Stimulated activated CD4-positive, alpha-beta T cell treated with anti-CD3 and anti-CD28 coated beads, TNF-alpha, amount 100 ng/mL, for 4 hours (primary cell): ENCODE results near the gene ARFGAP1.

Experiments
- DNase-seq, 3 experiments: peaks; one replicate each; pipeline ENCODE4 v3.0.0-alpha.2; 2020; ENCODE audit warnings: low read depth in 3 of 3

Gene ARFGAP1

GRCh38 chr20:63259734-63260460 lies 12.7 kb upstream of the ARFGAP1 start:
- DNase-seq, result no peak

DNA sequence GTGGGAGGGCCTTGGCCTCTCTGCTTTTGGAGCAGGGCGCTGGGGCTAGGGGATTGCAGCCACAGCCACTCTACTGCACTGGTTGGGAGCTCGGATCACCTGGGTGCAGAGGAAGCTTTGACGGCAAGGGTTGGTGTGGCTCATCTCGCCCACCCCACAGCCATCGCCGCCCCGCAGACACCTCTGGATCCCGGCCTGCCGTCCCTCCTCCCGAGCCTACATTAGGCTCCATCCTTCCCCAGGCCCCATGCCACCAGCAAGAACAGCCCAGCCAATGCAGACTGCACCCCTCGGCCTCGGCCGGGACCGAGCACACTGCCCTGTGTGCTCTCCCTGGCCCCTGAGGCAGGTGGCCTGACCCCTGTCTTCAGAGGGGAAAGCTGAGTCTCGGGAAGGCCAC lies 12.1 kb upstream of the ARFGAP1 start:
- no peak for DNase-seq

DNA sequence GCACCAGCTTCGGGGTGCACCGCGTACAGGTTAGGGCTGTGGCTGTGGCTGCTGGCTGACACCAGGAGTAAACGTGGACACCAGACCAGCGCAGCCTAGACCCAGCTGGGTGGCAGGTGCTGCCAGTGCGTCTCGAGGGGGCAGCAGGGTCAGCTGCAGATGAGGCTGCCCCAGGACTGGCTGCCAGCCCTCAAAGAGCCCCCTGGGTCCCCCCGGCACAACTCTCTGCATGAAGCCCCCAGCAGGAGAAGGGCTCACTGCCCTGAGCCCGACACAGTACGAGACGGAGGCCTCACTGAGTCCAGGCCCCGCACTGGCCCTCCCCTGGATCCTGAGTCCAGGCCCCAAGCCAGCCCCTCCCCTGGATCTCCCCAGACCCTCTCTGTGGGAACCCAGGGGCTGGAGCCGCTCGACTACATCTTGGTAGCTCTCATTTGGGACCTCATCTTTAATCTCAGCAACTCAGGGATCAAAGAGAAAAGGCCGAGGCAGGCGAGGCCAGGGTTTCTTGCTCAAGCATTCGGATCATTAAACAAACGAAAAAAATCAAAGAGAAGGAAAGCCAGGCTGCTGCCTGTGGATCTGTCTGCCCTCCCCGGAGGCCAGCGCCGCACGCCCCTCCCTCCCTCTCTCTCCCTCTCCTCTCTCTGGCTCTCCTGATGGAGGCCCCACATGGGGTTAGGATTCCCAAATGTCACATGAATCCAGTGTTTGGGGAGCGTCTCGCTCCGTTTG lies 11.4 kb upstream of the ARFGAP1 start:
- no peak for DNase-seq

- DNase-seq, result no peak
Observed at GRCh38 chr20:63261795-63262528, 10.7 kb upstream of the ARFGAP1 start.

GRCh38 chr20:63262836-63263235 lies 9.8 kb upstream of the ARFGAP1 start:
- DNase-seq, result no peak

GRCh38 chr20:63264000-63264399 lies 8.6 kb upstream of the ARFGAP1 start:
- no peak for DNase-seq

DNA sequence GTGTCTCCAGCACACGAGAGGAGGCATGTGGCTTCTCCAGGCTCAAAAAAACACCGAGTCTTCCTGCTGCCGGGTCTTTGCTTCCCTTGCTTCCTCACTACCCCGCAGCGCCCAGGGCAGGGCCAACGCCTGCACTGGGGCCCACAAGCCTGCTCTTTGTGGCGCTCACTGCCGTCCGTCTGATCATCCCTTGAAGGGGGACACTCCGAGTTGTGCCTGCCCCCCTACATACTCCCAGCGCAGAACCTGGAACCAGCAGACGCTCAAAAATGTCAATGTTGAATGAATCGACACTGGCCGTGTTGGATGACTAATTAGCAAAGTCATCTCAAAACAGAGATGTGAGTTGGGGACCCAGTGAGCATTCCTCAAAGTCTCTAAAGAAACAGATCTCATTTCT lies 8.1 kb upstream of the ARFGAP1 start:
- no peak for DNase-seq

- DNase-seq, result no peak
Observed at GRCh38 chr20:63265891-63266515, 6.6 kb upstream of the ARFGAP1 start.

DNA sequence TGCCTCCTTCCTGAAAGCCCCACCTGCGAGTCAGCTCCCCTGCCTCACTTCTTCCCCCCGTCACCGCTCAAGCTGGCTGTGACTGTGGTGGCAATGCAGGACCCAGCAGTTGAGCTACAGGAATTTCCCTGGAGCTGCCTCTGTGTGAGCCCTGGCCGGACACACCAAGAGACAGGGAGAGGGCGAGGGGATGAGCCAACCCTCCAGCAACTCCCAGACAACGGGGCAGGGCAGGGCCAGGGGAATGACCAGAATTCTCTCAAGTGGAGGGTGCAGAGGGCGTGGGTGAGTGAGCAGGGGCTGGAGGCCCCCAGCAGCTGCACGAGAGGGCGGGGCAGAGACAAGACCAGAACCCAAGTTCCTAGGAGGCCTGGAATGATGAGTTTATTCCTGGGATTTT lies 4.9 kb upstream of the ARFGAP1 start:
- DNase-seq, result no peak

DNA sequence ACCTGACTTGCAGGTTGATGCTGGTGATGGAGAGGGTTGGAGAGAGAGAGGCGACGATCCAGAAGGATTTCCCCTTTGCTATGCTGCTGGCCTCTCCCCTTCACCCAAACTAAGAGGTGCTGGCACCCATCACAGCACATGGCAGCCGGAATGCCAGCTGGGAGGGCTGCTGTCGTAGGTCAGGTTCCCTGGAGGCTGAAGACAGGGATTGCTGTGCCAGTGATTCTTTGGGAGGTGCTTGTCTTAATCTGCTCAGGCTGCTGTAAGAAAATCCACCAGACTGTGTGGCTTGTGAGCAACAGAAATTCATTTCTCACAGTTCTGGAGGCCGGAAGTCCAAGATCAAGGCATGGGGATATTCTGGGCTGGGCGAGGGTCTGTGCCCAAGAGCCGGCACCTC lies 4.4 kb upstream of the ARFGAP1 start:
- no peak for DNase-seq

DNA sequence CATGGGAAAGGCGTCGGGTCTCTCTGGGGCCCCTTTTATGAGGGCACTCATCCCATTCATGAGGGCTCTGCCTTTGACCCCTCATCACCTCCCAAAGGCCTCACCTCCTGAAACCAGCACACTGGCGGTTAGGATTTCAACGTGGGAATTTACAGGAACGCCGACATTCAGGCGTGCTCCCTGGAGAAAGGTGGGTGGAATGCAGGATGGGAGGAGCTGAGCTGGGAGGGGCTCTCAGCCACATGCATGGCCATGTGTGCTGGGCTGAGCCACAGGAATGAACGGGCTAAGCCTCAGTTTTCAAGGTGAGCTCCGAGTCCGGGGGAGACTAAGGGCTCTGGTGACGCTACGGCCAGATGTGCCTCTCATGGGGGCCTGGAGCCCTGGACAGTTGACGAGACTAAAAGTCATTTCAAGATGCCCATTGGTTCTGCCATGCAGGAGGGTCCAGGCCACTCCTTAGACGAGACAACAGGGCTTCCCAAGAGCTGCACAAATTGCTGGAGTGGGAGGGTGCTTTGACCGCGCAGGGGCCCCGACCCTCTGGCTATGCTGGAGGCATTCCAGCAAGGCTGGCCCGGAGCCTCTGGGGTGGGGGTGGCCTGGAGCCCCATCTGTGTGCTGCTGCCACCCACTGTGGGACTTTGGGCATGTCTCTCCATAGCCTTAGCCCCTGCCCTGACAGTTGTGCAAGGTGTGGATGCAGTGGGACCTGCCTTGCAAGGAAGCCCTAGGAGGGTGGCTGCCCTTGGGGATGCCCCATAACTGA lies 3.8 kb upstream of the ARFGAP1 start:
- DNase-seq, result no peak

DNA sequence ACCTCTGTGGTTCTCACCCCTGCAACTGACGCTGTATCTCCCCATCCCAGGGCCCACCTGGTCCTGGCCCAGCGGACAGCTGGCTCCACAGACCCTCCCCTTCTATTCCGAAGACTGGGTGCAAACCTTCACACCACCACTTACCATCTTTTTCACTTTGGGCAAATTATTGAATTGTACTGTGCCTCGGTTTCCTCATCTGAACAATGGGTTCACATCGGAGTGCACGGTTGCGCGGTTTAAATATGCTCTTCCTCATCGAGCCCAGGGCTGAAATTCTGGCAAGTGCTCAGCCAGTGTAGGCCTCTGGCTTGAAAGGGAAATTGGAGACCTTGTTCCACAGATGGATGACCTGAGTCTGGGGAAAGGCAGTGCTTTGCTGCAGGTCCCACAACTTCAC lies 2.9 kb upstream of the ARFGAP1 start:
- no peak for DNase-seq

DNA sequence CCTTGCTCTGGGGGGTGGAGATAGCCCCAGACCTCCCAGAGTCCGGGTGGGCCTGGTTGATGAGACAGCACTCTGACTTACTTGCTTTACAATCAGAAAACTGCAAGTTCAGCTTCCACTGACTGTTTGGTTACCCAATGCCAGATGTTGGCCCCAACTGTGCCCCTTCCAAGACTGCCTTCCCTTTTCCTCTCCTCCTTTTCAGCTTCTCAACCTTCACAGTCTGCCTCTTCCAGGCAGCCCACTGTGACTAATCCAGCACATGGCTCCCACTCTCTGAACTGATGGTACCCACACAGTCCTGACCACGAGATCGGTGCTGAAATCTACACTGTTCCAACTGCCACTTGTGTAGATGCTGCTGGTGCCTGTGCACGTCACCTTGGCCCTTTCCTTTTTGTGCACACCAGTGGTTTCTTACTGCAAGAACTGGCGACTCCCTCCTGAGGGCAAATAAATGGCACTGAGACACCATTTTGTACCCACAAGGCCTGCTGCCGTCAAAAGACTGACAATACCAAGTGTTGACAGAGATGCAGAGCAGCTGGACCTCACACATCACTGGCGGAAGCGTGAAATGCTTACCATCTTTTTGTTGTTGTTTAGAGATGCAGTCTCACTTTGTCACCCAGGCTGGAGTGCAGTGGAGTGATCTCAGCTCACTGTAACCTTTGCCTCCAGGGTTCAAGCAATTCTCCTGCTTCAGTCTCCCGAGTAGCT lies 1.8 kb upstream of the ARFGAP1 start:
- DNase-seq, result no peak

DNA sequence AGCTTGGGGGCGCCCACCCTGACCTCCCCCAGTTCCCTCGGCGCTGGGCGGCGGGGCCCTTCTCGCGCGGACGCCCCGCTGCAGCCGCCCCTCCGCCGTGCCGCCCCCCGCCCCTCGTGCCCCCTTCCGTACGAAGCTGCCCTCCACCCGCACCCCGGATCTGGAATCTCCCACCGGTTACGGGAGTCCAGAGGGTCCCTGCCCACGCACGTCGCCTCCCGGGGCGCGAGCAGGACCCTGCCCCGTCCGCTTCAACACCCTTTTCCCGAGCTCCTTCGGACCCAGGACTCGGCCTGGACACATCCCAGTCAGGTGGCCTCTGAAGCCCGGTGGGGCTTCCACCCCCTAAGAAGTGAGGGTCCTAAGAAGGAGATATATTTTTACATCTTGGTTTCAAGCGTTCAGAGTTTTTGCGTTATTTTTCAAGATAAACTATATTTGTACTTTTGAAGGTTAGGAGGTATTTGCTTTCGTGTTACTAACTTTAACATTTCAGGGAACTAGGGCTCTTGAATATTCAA lies 506 bp downstream of the ARFGAP1 start:
- no peak for DNase-seq

DNA sequence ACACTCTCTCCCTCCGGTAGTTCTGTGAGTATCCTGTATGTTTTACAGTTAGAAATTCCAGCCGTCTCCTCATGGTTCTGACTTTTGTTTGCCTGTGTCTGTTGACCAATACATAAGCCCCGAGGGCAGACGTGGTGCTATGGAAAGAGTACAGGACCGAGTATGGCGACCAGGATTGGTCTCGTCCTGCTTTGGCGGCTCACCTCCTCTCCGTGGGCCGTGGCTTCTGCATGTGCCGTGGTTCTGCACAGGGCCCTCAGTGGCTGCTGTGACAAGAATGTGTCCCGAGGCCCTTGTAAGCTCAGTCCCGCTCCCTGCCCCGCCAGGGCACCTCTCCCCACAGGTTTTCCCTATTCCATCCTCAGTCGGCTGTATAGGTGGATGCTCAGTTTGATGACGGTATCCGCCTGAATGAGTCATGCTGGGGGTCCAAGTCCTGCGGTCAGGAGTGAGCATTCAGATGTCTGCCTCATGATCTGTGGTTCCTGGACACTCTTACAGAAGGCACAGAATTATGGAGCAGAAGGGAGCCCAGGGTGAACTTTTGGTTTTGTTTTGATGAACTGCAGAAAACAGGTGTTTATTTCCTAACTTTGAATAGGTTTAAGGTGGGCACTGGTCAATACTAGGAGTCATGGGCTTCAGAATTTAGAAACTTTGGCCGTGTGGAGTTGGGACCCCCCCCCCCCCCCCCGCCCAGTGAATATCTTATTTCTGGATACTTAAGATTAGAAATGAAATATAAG lies 1.2 kb downstream of the ARFGAP1 start:
- DNase-seq, result no peak

- DNase-seq, result no peak
Observed at GRCh38 chr20:63274381-63275228, 2.0 kb downstream of the ARFGAP1 start.

- no peak for DNase-seq
Observed at GRCh38 chr20:63275825-63276224, 3.2 kb downstream of the ARFGAP1 start.

DNA sequence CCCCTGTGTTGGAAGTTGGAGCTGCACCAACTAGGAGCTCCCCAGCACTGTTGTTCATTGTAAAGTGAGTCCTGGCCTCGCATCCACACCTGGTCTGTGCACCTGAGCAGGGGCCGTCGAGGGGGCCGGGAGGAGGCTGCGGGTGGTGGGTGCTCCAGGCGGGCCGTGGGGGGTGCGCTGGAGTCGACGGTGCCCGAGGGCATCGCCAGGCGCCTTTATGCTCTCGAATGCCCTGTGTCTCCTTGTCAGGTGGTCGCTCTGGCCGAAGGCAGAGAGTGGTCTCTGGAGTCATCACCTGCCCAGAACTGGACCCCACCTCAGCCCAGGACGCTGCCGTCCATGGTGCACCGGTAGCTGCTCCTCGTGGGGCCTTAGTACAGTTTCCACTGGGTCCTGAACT lies 4.3 kb downstream of the ARFGAP1 start:
- no peak for DNase-seq
